ENCODE data around the gene MUC6.

MUC6 gene

GRCh38 chr11:1006762-1007161 lies 29.8 kb downstream of the MUC6 start:
- no peak for DNase-seq

- DNase-seq: no peak
Observed at GRCh38 chr11:1005928-1006327, 30.6 kb downstream of the MUC6 start.

GRCh38 chr11:1003159-1003558 lies 33.4 kb downstream of the MUC6 start:
- no peak for DNase-seq

GRCh38 chr11:1002406-1002984 lies 34.0 kb downstream of the MUC6 start:
- no peak for DNase-seq

- no peak for DNase-seq
Observed at GRCh38 chr11:1001617-1002405, 34.7 kb downstream of the MUC6 start.

GRCh38 chr11:1000357-1001278 lies 35.9 kb downstream of the MUC6 start:
- no peak for DNase-seq

- DNase-seq: no peak
Observed at GRCh38 chr11:999009-999408, 37.5 kb downstream of the MUC6 start.

- no peak for DNase-seq
Observed at GRCh38 chr11:997907-998306, 38.6 kb downstream of the MUC6 start.

- DNase-seq: no peak
Observed at GRCh38 chr11:996681-997080, 39.8 kb downstream of the MUC6 start.

GRCh38 chr11:995752-996420 lies 40.6 kb downstream of the MUC6 start:
- no peak for DNase-seq

- no peak for DNase-seq
Observed at GRCh38 chr11:995044-995751, 41.3 kb downstream of the MUC6 start.

- no peak for DNase-seq
Observed at GRCh38 chr11:993632-994167, 42.8 kb downstream of the MUC6 start.

- DNase-seq: no peak
Observed at GRCh38 chr11:992577-992976, 43.9 kb downstream of the MUC6 start.

- no peak for DNase-seq
Observed at GRCh38 chr11:991711-992307, 44.7 kb downstream of the MUC6 start.

GRCh38 chr11:991034-991433 lies 45.5 kb downstream of the MUC6 start:
- no peak for DNase-seq

GRCh38 chr11:990101-990500 lies 46.4 kb downstream of the MUC6 start:
- no peak for DNase-seq

- DNase-seq: no peak
Observed at GRCh38 chr11:987671-988070, 48.8 kb downstream of the MUC6 start.

GRCh38 chr11:986952-987305 lies 49.6 kb downstream of the MUC6 start:
- no peak for DNase-seq

- no peak for DNase-seq
Observed at GRCh38 chr11:986270-986951, 50.1 kb downstream of the MUC6 start.

- DNase-seq: no peak
Observed at GRCh38 chr11:985848-986247, 50.7 kb downstream of the MUC6 start.

- no peak for DNase-seq
Observed at GRCh38 chr11:985406-985805, 51.1 kb downstream of the MUC6 start.

All from NCI-H1048 (cell line).